ENCODE data around the gene ACADVL.

DNA sequence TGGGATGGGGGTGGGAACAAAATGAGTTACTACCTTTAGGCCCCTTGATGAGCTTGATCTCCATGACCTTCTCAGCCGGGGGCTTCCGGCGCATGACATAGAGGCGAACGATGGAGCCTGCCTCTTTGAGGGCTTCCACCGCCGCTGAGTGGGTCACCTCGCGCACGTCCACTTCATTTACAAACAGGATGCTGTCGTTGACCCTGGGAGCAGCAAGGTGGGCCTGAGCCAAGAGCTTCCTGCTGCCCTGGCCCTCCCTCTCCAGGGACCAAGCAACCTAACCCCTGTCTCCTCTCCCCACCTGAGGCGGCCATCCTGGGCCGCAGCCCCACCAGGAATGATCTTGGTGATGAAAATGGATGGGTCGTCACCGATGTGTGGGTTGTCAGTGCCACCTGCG lies 16.3 kb upstream of the ACADVL start:
- no peak for TF ChIP-seq CTCF (IDR thresholded peaks at IDR 0.05)
- TF ChIP-seq POLR2A (IDR thresholded peaks at IDR 0.05): no peak
